Fibroblast of lung (primary cell): ENCODE measurements around the gene CCDC157. TPM values are rescaled to one million over a fixed set of nuclear protein-coding genes. Genes with fewer than 3 reads are reported as not detected.

Source experiments
- polyA plus RNA-seq, 2 donors: library from polyadenylated mRNA; depleted of rRNA in 1 of 2; stranded (reverse) in 1 of 2; unstranded in 1 of 2; fragments of >200 nt; gene quantifications; 2 replicates each; pipeline ENCODE4 v1.2.1, GENCODE V29; 2011 to 2012; ENCODE audit warnings: missing spikeins in 1 of 2
- total RNA-seq: library from RNA; depleted of rRNA; stranded (reverse); fragments of >200 nt; gene quantifications from 2 replicates; pipeline ENCODE4 v1.2.1, GENCODE V29; 2014

Gene CCDC157
- total and polyA plus RNA-seq, 2 donors (not counting 1 experiment from before 2014, with no cell fraction given) = 0.77 to 1.5 TPM

Other genes starting within 250 kb of the CCDC157 start
- gene LIF, start 110.2 kb upstream of the CCDC157 start, total RNA-seq = 3.6 and 11.2 TPM in 2 replicates
- gene LIF, start 110.2 kb upstream of the CCDC157 start, polyA plus RNA-seq = 4.5 and 19.6 TPM in 2 replicates
- not detected in 2 replicates for gene OSM, start 90.2 kb upstream of the CCDC157 start, total RNA-seq
- gene OSM, start 90.2 kb upstream of the CCDC157 start, polyA plus RNA-seq = not detected in 2 replicates
- gene CASTOR1, start 67.5 kb upstream of the CCDC157 start, total RNA-seq = 5.0 and 5.6 TPM in 2 replicates
- gene CASTOR1, start 67.5 kb upstream of the CCDC157 start, polyA plus RNA-seq = 2.7 and 3.4 TPM in 2 replicates
- gene TBC1D10A, start 30.1 kb upstream of the CCDC157 start, total RNA-seq = 8.5 and 11.7 TPM in 2 replicates
- gene TBC1D10A, start 30.1 kb upstream of the CCDC157 start, polyA plus RNA-seq = 9.2 and 10.8 TPM in 2 replicates
- 10.8 and 17.0 TPM in 2 replicates for gene SF3A1, start 113 bp upstream of the CCDC157 start, total RNA-seq
- 22.9 and 45.9 TPM in 2 replicates for gene SF3A1, start 113 bp upstream of the CCDC157 start, polyA plus RNA-seq
- gene RNF215, start 30.4 kb downstream of the CCDC157 start, total RNA-seq = 20.3 and 30.2 TPM in 2 replicates
- 4.2 and 5.3 TPM in 2 replicates for gene RNF215, start 30.4 kb downstream of the CCDC157 start, polyA plus RNA-seq
- gene SEC14L2, start 40.0 kb downstream of the CCDC157 start, total RNA-seq = 4.9 and 5.8 TPM in 2 replicates
- 10.2 and 17.3 TPM in 2 replicates for gene SEC14L2, start 40.0 kb downstream of the CCDC157 start, polyA plus RNA-seq
- gene MTFP1, start 68.8 kb downstream of the CCDC157 start, total RNA-seq = 2.5 and 4.6 TPM in 2 replicates
- gene MTFP1, start 68.8 kb downstream of the CCDC157 start, polyA plus RNA-seq = 3.8 and 5.8 TPM in 2 replicates
- not detected in 2 replicates for gene SEC14L3, start 115.0 kb downstream of the CCDC157 start, total RNA-seq
- gene SEC14L3, start 115.0 kb downstream of the CCDC157 start, polyA plus RNA-seq = not detected in 2 replicates
- under 0.01 and 0.66 TPM in 2 replicates for gene SEC14L4, start 148.7 kb downstream of the CCDC157 start, total RNA-seq
- 0.03 and 0.08 TPM in 2 replicates for gene SEC14L4, start 148.7 kb downstream of the CCDC157 start, polyA plus RNA-seq
- gene SEC14L6, start 189.7 kb downstream of the CCDC157 start, total RNA-seq = under 0.01 and 0.66 TPM in 2 replicates
- gene SEC14L6, start 189.7 kb downstream of the CCDC157 start, polyA plus RNA-seq = 0.12 and 0.21 TPM in 2 replicates
- gene GAL3ST1, start 217.7 kb downstream of the CCDC157 start, total RNA-seq = 0.17 TPM in 1 of 2 replicates, not detected in the other
- 0.03 and 0.06 TPM in 2 replicates for gene GAL3ST1, start 217.7 kb downstream of the CCDC157 start, polyA plus RNA-seq
- 61.3 and 69.1 TPM in 2 replicates for gene PES1, start 234.9 kb downstream of the CCDC157 start, total RNA-seq
- 51.2 and 89.0 TPM in 2 replicates for gene PES1, start 234.9 kb downstream of the CCDC157 start, polyA plus RNA-seq